HG02588 (cell line): ENCODE data around the gene UBXN2A.
A peak's percentile ranks its signal among the peaks of the same experiment; 100 is the strongest.
"Not testable (repeated sequence)": the region's sequence is repeated elsewhere in the genome, so short reads cannot be mapped to it uniquely, and the experiment has no call there.

Source experiments
- ATAC-seq: cut with Tn5 transposase; IDR thresholded peaks from one replicate; pipeline ENCODE4 v1.9.1; 2021; ENCODE audit warnings: mild to moderate bottlenecking, moderate library complexity; ENCODE audit not compliant: unreplicated experiment

The UBXN2A gene

GRCh38 chr2:23940718-23941620 is 706 bp downstream of the UBXN2A start:
- ATAC-seq = peak; percentile 56

- no peak for ATAC-seq
Observed at GRCh38 chr2:23941644-23942043, 1.4 kb downstream of the UBXN2A start.

GRCh38 chr2:23943666-23944065 is 3.4 kb downstream of the UBXN2A start:
- ATAC-seq = no peak

- no peak for ATAC-seq
Observed at GRCh38 chr2:23944527-23944926, 4.3 kb downstream of the UBXN2A start.

- ATAC-seq = no peak
Observed at GRCh38 chr2:23944976-23945375, 4.7 kb downstream of the UBXN2A start.

- ATAC-seq = no peak
Observed at GRCh38 chr2:23947350-23947749, 7.1 kb downstream of the UBXN2A start.

GRCh38 chr2:23952558-23952957 is 12.3 kb downstream of the UBXN2A start:
- ATAC-seq = not testable (repeated sequence)

- no peak for ATAC-seq
Observed at GRCh38 chr2:23953625-23954024, 13.4 kb downstream of the UBXN2A start.

- no peak for ATAC-seq
Observed at GRCh38 chr2:23954325-23955014, 14.2 kb downstream of the UBXN2A start.

- ATAC-seq = no peak
Observed at GRCh38 chr2:23967846-23968245, 27.6 kb downstream of the UBXN2A start.

- ATAC-seq = no peak
Observed at GRCh38 chr2:23976883-23977282, 36.6 kb downstream of the UBXN2A start.

GRCh38 chr2:23988371-23988770 is 48.1 kb downstream of the UBXN2A start:
- no peak for ATAC-seq

- ATAC-seq = no peak
Observed at GRCh38 chr2:23992931-23993330, 52.7 kb downstream of the UBXN2A start.

GRCh38 chr2:23993736-23994269 is 53.5 kb downstream of the UBXN2A start:
- no peak for ATAC-seq

- ATAC-seq = no peak
Observed at GRCh38 chr2:23994567-23994966, 54.3 kb downstream of the UBXN2A start.

- ATAC-seq = no peak
Observed at GRCh38 chr2:24007693-24008092, 67.4 kb downstream of the UBXN2A start.

GRCh38 chr2:24008672-24009366 is 68.6 kb downstream of the UBXN2A start:
- ATAC-seq = no peak

GRCh38 chr2:24009367-24009679 is 69.1 kb downstream of the UBXN2A start:
- ATAC-seq = no peak

GRCh38 chr2:24009680-24010476 is 69.6 kb downstream of the UBXN2A start, which contains the start of gene MFSD2B:
TSS of gene MFSD2B (plus strand) at chr2:24010085. CDS start at chr2:24010097, 12 bp downstream.
- no peak for ATAC-seq

GRCh38 chr2:24010477-24011249 is 70.4 kb downstream of the UBXN2A start:
- no peak for ATAC-seq
